CD4-positive, alpha-beta T cell treated with Interleukin-6 at 100 ng/mL for 8 hours (primary cell): ENCODE results near the gene HMGB2.

Source experiments
- DNase-seq: peaks from one replicate; pipeline ENCODE4 v3.0.0-alpha.2; 2020; ENCODE audit warnings: mixed read lengths, low spot score

Gene HMGB2

DNA sequence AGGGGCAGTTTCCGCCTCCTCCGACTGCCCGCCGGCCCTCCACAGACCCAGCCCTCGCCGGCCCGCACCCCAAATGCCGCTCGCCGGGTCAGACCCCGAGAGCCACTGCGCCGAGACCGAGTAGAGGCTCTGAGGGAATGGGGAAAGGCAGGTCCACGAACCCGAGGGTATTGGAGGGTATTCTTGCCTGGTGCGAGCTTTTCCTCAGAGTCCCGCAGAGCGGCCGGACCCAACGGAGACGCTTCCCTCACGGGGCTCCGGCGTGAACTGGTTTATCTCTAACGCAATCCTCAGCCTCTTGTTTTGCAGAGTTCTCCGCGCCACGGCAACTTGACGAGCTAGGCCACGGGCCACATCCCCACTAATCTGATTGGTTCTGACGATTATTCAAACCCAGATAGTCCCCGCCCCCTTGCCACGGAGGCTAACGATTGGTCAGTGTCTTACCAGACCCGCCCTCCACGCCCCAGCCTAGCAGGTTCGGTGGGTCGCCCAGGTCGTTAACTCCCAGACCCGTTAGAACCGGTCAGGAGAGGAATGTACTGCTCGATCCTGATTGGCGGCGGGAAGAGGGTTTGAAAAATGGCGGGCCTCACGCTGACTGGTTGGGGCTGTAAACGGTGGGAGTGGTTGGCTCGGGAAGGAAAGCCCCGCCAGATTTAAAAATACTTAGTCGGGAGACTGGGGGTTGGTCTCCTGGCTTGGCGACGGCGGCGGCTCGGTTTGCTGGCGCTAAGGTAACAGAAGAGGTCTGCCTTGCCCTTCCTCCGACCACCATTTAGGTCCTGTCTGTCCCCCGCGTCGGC lies at the start of gene HMGB2:
Gene HMGB2 (minus strand): TSS at position 274 of the 806 bp plus-strand sequence. CDS start 709 bp downstream, outside the sequence.
- DNase-seq, result peak; percentile 99

- DNase-seq, result no peak
These were observed 48.2 kb upstream of the HMGB2 start for GRCh38 chr4:173382349-173382748.

GRCh38 chr4:173381610-173382009 lies 47.5 kb upstream of the HMGB2 start:
- DNase-seq, result no peak

GRCh38 chr4:173380987-173381386 lies 46.8 kb upstream of the HMGB2 start:
- DNase-seq, result no peak

GRCh38 chr4:173379929-173380328 lies 45.8 kb upstream of the HMGB2 start:
- DNase-seq, result no peak

GRCh38 chr4:173374588-173374987 lies 40.4 kb upstream of the HMGB2 start:
- no peak for DNase-seq

- DNase-seq, result peak; percentile 14
These were observed 37.4 kb upstream of the HMGB2 start for GRCh38 chr4:173371292-173372192.

GRCh38 chr4:173370477-173371291 lies 36.5 kb upstream of the HMGB2 start, which contains the start of gene SAP30:
TSS of gene SAP30 (plus strand) at chr4:173370954. CDS start at chr4:173371183, 229 bp downstream.
- DNase-seq, result peak; percentile 97

GRCh38 chr4:173370130-173370476 lies 35.9 kb upstream of the HMGB2 start:
- peak; percentile 61 for DNase-seq

DNA sequence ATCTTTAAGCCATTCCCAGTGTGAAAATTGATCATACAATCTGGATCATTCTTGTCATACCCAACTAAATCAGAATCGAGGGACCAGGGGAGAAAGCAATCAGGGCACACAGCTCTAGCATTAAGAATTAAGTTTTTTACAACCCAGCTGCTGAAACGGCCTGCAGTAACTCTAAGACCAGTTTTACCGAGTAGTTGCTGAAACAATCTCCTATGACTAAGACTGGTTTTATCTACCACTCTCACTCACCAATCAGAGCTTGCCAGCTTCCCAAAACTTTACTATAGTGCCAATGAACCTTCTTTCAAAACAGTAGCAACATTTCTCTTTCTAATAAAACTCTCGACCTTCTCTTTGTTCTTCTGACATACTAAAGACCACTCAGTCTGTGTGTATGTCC lies 33.8 kb upstream of the HMGB2 start:
- DNase-seq, result no peak

DNA sequence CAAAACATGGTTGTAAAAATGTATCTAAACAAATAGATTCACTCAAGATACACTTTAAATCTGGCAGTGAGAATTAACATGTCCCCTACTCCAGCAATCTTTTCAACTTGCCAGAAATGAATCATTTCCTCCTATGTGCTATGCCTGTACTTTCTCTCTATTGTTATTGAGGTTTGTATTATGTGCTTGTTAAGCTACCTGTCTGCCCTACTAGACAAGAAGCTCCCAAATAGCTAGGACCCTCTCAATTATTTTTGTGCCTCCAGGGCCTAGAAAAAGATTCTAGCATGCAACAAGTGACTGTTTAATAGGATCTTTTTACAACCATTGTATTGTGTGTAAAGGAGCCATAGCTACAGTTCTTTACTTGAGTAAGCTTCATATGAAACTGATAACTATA lies 33.1 kb upstream of the HMGB2 start:
- DNase-seq, result no peak

DNA sequence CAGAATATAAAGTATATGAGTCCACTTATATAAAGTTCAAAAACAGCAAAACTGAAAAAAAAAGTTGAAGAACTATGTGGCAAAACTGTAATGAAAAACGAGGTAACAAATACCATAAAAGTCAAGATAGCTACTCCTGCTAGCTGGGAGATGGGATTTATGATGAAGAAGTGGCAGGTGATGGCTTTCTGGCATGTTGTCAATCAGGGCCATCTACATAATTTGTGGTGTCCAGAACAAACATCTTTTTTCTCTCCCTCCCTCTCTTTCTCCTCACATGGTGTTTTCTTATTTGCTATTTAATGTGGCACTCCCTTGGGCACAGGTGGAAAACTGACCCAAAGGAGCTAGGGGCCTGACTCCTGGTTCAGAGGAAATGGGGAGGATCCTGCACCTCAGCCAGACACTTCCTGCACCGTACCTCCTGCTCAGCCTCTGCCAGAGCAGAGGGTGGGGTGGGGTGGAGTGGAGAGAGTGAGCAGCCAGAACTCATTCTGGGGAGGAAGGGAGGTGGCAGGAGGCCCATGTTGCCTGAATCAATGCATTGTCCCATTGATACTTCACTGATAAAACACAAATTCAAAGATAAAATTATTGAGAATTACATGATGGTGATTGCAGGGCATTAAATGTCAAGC lies 31.3 kb upstream of the HMGB2 start:
- peak; percentile 9 for DNase-seq

- DNase-seq, result no peak
These were observed 28.5 kb upstream of the HMGB2 start for GRCh38 chr4:173362666-173363065.

DNA sequence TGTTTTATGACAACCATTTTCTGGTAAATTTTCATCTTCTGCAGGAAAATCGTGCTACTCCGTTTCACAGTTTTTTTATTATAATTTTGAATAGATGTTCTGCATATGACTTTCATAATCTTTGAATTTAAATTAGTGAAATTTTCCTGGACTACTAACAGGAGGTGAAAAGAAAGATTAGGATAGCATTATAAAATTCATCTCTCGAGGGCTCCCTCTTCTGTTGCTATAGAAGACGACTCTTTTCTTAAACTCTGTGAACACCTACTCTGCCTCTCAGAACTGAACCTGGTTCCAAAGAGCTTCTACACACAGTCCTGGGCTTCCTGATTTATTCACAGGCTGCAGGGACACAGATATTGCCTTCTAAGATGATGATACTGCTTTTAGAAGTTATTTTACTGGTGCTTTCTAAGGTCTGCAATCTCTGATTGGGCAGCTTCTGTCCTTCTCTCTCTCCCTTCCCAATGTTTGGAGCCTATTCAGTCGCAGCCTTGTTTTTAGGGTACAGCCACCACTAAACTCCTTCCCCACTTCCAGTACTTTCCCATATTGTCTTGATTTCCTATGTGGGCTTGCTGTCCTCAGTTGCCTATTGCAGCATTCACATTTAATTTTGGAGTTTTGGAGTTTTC lies 26.5 kb upstream of the HMGB2 start:
- DNase-seq, result no peak

DNA sequence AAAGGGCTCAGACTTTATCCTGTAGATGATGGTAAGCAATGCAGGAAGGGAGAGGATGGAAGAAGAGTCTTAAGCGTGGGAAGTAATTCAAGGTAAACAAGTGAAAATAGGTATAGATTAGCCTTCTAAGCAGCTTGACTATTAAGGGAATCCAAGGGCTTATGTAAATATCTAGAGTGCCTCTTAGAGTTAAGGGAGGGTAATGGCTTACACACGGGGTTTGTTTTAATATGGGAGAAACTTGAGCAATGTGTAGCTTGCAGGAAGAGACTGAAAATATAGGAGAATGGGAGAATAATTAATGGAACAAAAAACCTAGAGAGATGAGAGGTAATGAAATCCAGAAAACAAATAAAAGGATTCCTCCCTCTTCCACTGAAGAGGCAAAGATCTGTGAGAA lies 23.8 kb upstream of the HMGB2 start:
- DNase-seq, result no peak

DNA sequence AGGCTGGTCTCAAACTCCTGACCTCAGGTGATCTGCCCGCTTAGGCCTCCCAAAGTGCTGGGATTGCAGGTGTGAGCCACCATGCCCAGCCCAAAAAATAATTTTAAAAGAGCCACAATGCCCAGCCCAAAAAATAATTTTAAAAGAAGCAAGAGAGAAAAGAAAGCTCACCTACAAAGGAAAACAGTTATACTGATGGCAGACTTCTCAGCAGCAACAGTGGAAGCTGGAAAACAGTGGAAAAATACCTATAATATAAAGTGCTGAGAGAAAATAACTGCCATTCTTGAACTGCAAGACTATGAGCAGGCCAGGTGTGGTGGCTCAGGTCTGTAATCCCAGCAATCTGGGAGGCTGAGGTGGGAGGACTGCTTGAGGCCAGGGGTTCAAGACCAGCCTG lies 13.3 kb upstream of the HMGB2 start:
- no peak for DNase-seq

GRCh38 chr4:173346074-173346473 lies 11.9 kb upstream of the HMGB2 start:
- no peak for DNase-seq

DNA sequence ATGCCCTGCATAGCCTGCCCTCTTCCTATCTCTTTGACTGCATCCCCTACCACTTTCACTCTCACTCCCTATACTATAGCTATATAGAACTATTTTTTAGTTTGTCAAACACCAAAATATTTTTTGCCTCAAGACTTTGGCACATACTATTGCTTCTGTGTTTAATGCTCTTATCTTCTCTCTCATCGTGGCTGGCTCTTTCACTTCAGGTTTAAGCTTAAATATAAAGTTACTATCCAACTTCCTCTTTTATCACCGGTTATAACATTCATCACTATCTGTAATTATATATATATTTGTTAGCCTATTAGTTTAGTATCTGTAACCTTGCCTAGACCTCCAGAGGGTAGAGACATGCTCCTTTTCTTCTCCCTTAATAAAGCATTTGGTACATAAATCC lies 11.5 kb upstream of the HMGB2 start:
- no peak for DNase-seq

DNA sequence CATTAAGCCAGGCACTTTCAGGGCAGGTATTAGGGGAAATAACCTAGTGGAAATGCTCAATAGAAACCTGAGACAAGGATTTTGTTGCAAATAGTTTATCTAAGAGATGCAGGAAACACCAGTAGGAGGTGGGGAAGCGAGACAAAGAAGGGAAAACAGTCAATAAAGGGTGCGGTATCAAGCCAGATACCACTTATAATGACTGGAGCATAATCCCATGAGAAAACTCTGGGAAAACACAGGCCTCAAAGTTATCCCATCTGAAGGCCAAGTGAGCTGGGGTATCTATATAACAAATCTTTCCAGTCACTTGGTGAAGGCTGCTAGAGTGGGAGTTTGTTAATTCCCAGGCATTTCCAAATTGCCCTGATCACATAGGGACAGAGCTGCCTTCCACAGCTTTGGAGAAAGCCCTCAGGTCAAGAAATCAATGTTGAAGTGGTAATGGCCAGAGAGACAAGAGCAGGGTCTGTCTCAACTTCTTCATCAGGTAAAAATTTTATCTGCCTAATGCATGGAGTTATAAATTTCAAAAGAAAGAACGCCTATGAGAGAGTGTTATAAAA lies 9.8 kb upstream of the HMGB2 start:
- DNase-seq, result no peak

- no peak for DNase-seq
These were observed 3.3 kb upstream of the HMGB2 start for GRCh38 chr4:173337463-173337862.
